ENCODE measurements around the gene ZNF488.

Gene ZNF488

DNA sequence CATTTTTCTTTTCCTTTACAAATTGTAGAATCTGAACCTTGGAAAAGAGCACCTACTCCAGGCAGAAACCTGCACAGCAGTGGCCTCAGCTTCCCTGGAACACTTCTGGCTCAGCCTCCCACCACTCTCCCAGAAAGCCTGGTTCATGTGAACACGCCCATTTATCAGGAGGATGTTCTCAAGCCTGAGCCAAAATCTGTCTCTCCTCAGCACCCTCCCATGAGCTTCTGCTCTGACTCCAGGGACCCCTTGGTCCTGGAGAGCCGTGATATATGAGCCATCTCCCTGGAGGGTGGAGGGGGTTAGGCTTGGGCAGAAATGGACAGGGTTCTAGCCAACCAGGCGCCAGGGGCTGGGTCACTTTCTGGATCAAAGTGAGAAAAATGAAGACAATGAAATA lies 51.7 kb downstream of the ZNF488 start:
- no peak for DNase-seq (ENCODE audit: low read depth in 3 of 3, low spot score in 1 of 3)

DNA sequence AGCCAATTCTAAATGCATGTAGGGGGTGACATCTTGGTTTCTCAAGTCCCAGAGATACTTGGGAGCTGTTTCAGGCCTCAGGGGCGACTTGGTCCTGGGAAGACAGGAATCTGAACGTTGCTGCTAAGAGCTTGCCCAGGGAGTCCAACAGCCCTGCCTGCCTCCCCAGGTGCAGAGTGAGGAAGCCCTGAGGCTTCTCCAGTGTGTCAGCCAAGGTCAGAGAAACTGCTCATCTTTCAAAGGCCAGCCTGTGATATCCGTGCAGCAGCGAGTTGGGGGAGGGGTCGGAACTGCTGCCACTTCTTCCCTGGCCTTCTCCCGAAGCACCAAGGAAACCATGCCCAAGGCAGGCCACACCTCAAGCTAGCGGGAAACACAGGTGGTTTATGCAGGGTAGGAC lies 52.1 kb downstream of the ZNF488 start:
- DNase-seq (ENCODE audit: low read depth in 3 of 3, low spot score in 1 of 3): no peak

DNA sequence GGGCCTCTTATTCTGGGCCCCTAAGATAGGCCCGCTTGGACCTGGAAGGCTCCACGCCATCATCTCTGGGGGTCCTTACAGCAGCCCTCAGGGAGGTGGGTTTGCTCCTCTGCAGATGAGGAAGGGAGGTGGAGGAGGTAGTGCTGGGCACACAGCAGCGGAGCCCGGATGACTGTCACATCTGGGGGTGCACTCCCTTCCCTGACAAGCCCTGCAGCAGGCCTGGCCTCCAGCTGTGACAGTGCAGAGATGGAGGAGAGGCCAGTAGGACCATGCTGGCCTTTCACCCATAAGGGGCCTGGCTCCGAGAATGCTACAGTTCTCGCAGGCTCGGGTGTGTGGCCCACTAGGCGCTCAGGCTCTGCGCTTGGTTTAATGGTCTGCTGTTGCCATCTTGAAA lies 52.6 kb downstream of the ZNF488 start:
- DNase-seq (ENCODE audit: low read depth in 3 of 3, low spot score in 1 of 3): no peak

DNA sequence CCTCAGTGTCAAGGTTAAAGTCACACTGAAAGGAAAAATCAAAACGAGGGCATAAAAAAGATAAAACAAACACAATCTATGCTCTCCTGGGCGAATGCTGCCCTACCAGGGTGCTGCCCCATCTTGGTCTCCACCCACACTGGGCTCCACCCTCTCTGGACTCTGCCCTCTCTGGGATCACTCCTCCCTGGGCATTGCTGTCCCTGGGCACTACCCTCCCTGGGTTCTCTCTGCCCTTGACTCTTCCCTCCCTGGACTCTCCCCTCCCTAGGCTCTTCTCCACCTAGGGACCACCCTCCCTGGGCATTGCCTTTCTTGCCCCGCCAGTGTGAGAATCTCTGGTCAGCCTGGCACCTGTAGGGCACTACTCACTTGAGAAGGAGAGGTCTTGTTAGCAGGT lies 53.3 kb downstream of the ZNF488 start:
- DNase-seq (ENCODE audit: low read depth in 3 of 3, low spot score in 1 of 3): no peak

DNA sequence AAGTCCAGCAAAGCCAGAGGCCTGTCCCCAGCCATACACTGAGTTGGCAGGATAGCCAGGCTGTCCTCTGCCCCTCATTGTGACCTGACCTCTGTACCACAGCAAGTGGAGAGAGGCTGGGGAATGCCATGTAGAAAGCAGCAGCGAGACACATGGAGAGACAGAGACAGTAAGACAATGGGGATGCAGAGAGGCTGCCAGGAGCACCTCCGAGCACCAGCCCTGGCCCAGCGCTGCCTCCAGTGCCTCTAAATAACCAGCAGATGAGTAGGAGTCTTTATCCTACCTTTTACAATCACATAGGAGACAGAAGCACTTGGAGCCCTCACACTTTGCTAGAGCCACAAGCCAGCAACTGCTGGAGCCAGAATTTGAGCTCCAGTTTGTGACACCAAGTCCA lies 53.7 kb downstream of the ZNF488 start:
- no peak for DNase-seq (ENCODE audit: low read depth in 3 of 3, low spot score in 1 of 3)

DNA sequence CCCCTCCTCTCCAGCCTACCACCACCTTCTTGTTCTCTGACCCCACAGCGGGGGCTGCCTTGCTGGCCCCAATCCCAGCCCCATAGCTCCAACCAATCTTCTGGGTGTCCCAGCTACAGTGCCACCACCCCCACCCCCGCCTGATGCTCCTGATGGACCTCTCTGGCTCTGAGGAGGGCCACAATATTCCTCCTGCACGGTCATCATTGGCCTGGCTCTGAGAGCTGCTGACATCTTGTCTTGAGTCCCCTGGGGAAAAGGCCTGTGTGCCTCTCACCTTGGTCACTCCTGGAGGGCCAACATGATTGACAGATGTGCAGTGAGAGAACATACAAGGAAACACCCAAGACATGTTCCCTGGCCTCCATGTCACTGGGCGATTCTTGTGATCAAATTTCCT lies 54.2 kb downstream of the ZNF488 start:
- no peak for DNase-seq (ENCODE audit: low read depth in 3 of 3, low spot score in 1 of 3)

DNA sequence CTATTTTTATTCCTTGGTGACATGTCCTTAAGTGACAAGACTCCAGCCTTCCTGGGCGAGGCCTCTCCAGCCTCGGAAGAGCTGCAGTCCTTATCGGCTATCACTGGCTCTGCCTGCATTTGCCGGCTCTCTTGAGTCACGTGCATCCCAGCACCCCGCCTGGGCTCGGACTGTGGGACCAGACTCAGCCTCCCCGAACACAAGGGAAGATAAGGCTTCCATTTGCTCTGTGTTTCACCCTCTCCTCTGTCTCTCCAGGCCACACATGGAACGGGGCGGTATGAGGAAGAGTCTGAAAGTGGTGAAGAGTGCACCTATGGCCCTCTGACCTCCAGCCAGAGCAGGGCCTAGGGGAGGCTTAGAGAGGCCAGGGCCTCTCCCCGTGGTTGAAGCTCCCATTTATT lies 57.2 kb downstream of the ZNF488 start:
- DNase-seq (ENCODE audit: low read depth in 3 of 3, low spot score in 1 of 3): no peak

DNA sequence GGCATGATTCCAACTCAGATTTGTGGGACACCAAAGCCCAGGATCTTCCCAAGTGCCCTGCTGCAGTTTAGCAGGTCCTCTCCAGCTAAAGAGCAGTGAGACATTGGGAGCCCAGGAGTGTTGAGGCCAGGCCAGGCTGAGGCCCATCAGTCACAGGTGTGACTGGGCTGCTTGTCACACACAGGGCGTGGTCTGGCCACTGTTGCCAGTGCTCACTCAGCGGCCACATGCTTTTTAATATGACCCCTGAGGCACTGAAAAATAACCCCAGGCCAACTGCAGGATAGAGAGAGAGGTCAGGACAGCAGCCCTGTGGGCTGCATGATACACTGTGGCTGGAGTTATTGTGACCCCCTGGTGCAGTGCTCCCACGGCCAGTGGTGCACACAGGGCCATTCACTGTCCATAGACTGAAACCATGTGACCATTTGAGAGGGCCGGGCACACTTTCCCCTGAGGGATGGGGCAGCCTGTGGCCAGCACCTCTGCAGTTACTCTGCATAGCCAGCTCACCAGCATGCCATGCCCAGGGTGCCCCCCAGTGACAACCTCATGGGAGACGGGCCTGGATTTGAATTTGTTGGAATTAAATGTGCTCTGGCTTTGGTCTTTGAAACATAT lies 57.7 kb downstream of the ZNF488 start:
- no peak for DNase-seq (ENCODE audit: low read depth in 3 of 3, low spot score in 1 of 3)

DNA sequence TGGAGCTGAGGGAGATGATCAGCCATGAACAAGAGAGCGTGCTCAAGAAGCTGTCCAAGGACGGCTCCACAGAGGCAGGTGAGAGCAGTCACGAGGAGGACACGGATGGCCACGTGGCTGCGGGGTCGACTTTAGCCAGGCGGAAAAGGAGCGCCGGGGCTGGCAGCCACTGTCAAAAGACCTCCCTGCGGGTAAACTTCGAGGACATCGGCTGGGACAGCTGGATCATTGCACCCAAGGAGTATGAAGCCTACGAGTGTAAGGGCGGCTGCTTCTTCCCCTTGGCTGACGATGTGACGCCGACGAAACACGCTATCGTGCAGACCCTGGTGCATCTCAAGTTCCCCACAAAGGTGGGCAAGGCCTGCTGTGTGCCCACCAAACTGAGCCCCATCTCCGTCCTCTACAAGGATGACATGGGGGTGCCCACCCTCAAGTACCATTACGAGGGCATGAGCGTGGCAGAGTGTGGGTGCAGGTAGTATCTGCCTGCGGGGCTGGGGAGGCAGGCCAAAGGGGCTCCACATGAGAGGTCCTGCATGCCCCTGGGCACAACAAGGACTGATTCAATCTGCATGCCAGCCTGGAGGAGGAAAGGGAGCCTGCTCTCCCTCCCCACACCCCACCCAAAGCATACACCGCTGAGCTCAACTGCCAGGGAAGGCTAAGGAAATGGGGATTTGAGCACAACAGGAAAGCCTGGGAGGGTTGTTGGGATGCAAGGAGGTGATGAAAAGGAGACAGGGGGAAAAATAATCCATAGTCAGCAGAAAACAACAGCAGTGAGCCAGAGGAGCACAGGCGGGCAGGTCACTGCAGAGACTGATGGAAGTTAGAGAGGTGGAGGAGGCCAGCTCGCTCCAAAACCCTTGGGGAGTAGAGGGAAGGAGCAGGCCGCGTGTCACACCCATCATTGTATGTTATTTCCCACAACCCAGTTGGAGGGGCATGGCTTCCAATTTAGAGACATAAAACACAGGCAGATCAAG lies 58.5 kb downstream of the ZNF488 start:
- DNase-seq (ENCODE audit: low read depth in 3 of 3, low spot score in 1 of 3): no peak

DNA sequence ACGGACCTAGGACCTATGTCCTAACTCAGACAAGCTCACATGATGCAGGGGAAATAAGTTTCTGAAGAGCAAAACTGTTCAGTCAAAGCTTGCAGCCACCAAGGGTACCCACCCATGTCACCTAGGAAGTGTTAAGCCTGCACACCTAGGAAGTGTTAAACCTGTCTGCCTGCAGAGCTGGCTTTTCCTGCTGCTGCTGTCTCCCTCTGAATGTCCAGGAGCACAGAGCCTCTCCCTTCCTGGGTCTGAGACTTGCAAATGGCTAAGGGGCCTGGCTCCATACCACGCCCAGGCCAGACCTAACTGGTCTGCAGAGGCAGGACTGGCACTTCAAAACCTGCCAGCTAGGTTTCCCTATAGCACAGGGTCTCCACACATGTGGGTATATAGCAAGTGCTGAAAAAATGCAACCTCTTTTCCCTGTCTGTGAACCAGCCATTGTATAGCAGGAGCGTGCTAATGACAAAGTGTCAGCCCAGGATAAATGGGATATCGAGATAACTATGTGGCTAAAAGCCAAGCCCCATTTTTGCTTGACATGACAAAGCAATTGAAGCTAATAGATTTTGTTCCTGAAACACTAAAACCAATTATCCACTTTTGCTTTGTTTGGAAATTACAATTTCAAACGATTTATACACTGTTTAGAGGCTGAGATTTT lies 60.3 kb downstream of the ZNF488 start:
- DNase-seq (ENCODE audit: low read depth in 3 of 3, low spot score in 1 of 3): no peak

DNA sequence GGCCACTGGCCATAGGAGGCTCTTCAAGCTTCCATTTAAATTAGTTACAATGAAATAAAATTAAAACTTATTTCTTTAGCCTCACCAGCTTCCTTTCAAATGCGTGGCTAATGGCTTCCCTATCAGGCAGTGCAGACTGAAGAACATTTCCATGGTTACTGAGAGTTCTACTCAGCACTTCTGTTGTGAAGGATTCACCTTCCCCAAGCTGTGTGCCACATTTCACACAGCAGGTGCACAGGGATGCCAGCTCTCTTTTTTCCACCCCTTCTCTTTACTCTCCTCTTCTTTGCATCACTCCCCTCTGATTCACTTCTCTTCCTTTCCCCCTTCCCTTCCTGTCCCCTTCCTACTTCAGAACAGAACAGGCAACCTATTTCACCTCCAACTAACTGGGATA lies 61.0 kb downstream of the ZNF488 start:
- DNase-seq (ENCODE audit: low read depth in 3 of 3, low spot score in 1 of 3): no peak

DNA sequence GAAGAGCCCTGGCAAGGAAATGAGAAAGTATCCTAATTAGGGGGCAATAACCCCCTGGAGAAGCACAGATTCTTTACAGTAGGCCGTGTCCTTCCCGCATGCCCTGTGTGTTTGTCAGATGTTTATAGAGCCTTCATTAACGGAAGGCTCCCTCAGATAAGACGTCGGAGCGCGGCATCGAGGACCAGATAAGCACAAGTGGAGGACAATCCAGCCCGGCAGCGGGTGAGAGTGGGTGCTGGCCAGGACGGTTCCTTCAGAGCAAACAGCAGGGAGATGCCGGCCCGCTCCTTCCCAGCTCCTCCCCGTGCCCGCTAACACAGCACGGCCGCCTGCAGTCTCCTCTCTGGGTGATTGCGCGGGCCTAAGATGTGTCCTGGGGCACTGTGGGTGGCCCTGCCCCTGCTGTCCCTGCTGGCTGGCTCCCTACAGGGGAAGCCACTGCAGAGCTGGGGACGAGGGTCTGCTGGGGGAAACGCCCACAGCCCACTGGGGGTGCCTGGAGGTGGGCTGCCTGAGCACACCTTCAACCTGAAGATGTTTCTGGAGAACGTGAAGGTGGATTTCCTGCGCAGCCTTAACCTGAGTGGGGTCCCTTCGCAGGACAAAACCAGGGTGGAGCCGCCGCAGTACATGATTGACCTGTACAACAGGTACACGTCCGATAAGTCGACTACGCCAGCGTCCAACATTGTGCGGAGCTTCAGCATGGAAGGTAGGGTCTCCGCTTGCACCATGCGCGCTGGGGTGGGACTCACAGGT lies 61.6 kb downstream of the ZNF488 start, which contains the start of gene GDF2:
TSS of gene GDF2 (plus strand) at position 155 of the 762 bp plus-strand sequence. CDS start at position 370, 215 bp downstream.
- no peak for DNase-seq (ENCODE audit: low read depth in 3 of 3, low spot score in 1 of 3)

DNA sequence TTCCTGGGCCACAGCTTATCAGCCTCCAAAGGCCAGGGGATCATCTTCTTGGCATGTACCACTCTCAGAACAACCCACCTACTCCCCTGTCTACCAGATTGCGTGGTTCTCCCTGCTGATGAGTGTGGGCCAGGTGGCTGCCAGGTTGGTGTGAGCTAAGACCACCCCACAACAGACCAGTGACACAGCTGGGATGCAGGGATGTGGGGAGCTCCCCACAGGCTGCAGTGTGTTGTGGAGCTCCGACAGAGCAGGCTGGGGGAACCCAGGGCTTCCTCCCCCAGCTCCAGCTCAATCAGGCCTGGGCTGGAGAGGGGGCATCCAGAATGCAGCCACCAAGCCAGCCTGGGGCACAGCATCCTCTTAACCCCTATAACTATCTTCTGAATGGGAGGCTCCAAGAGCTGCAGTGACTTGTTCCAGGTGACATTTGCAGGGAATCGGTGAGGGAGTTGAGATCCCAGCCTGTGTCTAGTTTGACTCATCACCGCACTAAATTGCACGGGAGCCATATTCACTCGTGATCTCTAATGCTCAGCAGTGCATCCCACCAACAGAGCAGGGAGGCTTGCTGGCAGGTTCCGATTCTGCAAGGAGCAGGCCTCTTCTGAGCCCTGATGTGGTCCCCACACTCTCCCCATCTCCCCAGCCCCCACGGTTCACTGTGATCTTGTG lies 62.4 kb downstream of the ZNF488 start:
- no peak for DNase-seq (ENCODE audit: low read depth in 3 of 3, low spot score in 1 of 3)

DNA sequence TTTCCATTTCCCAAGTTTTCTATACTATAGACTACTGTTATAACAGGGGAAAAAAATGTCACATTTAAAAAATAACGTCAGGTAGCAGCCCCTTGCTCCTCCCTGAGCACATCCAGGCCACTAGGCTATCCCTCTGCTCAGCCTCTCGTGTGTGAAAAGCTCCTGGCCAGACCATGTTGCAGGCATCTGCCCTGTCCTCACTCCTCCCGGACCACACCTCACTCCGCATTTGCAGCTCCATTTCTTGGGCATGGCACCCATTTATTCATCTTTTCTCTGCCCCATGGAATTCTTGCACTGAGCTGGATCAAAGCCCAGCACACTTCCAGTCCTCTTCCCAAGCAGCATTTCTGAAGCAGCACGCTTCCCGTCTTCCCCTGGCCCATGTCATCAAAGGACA lies 63.3 kb downstream of the ZNF488 start:
- no peak for DNase-seq (ENCODE audit: low read depth in 3 of 3, low spot score in 1 of 3)

DNA sequence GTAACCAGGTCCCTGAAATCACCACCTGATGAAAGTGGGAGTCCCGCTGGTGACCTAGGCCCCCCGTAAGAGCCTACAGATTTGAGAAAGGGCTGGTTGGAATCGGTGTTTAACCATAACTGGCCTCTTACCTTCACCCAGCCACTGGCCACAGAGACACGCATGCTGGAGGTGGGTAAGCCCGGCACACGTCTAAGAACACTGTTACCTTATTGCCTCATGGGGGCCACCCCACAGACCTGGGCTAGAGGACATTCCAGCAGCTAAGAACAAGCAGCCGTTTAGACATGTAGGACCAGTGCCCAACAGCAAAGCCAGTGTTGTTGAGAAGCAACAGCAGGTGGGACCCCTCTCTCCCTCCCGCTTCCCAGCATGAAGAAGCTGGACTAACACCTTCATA lies 64.3 kb downstream of the ZNF488 start:
- DNase-seq (ENCODE audit: low read depth in 3 of 3, low spot score in 1 of 3): no peak

DNA sequence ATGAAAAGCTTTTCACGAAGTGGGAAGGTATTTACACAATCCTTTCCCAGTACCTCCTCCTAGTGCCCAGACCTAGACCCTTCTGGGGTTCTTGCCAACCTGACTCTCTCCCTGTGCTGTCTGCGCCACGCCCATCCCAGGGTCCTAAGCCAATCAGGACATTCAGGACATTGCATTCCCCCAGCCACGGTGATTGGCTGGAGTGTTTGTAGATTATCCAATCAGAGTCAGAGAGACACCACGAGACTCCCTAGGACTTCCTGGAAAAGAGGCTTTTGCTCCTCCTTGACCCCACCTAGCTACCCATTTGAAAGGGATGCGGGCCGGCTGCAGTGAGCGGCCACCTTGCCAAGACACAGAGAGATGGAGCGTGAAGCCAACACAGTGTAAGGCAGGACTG lies 65.4 kb downstream of the ZNF488 start:
- no peak for DNase-seq (ENCODE audit: low read depth in 3 of 3, low spot score in 1 of 3)

DNA sequence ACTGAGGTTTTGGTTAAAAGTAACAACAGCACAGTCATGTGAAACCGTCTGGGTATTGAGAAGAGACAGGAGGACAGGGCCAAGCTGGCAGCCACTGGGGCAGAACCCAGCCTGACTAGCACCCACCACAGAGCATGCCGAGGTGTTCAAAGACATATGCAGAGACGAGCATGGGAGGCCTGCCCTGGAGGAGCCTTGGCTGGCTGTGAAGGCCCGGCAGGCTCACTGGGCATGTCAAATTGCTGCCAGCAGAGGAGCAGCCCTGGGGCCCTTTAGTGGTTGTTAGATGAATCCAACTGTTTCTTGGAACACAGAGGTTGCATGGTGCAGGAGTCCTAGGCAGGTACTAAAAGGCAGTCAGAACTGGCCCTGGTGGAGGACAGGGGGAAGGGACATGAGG lies 66.8 kb downstream of the ZNF488 start:
- no peak for DNase-seq (ENCODE audit: low read depth in 3 of 3, low spot score in 1 of 3)

DNA sequence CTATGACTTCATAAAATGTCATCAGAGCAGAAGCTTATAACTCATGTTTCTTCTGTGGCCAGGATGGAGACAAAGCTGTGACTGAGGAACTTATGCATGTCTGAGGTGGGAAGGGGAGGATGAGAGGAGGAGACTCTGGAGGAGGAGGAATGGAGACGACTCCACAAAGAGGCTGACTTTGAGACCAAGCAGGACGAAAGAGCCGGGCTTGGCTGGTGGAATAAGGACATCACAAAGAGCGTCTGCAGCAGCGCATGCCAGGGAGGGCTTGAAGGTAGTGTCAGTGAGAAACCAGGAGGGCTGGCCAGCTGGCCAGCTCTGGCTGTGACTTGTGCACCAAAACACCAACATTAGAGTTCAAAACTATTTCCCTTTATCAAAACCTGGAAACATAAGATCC lies 68.0 kb downstream of the ZNF488 start:
- DNase-seq (ENCODE audit: low read depth in 3 of 3, low spot score in 1 of 3): no peak
